ENCODE data around the gene COMMD1.
A peak's percentile ranks its signal among the peaks of the same experiment; 100 is the strongest.
"Not testable (repeated sequence)": the region's sequence is repeated elsewhere in the genome, so short reads cannot be mapped to it uniquely, and the experiment has no call there.

Gene COMMD1

GRCh38 chr2:62038975-62039771 is 133.7 kb downstream of the COMMD1 start:
- no peak overlapping the region for H3K4me3 ChIP-seq (ENCODE audit: low read depth in 1 of 2, low read length in 2 of 2)
- no peaks in the 10 kb centered on the region for H3K36me3 ChIP-seq (ENCODE audit: insufficient read depth, low read length)
- peak; percentile 69 for DNase-seq
- peak overlapping the region; percentile 52 for H3K27ac ChIP-seq (ENCODE audit: low read length)
- H4K20me1 ChIP-seq (ENCODE audit: insufficient read depth, low read length): no peaks in the 10 kb centered on the region
- TF ChIP-seq CTCF (IDR thresholded peaks at IDR 0.05; ENCODE audit: borderline replicate concordance, extremely low read depth, low read length, poor library complexity, severe bottlenecking) (no peak), EZH2 (IDR thresholded peaks at IDR 0.05; ENCODE audit: borderline replicate concordance, low read depth, low read length, severe bottlenecking) (no peak)
- H3K9ac ChIP-seq (ENCODE audit: low read depth, low read length): no peak overlapping the region
- H3K4me2 ChIP-seq (ENCODE audit: insufficient read depth, low read length): no peak overlapping the region
- H3K27me3 ChIP-seq (ENCODE audit: insufficient read depth, low read length, poor library complexity): no peaks in the 10 kb centered on the region
- H3K4me1 ChIP-seq (ENCODE audit: insufficient read depth, low read length): peaks cover 20% of the 10 kb centered on the region
- no peak overlapping the region for H2AFZ ChIP-seq (ENCODE audit: low read depth, low read length)
- ATAC-seq (ENCODE audit: insufficient read depth, low read depth): peak; percentile 98
- no peaks in the 10 kb centered on the region for H3K79me2 ChIP-seq (ENCODE audit: insufficient read depth, low read length)
- H3K9me3 ChIP-seq (ENCODE audit: insufficient read depth, low read length, severe bottlenecking): no peaks in the 10 kb centered on the region

GRCh38 chr2:62040926-62041325 is 135.5 kb downstream of the COMMD1 start:
- DNase-seq (no peak), ATAC-seq (ENCODE audit: insufficient read depth, low read depth) (no peak)
- Histone ChIP-seq H3K4me3 (ENCODE audit: low read depth in 1 of 2, low read length in 2 of 2) (no peak overlapping the region), H2AFZ (ENCODE audit: low read depth, low read length) (no peak overlapping the region), H3K79me2 (ENCODE audit: insufficient read depth, low read length) (no peaks in the 10 kb centered on the region), H3K36me3 (ENCODE audit: insufficient read depth, low read length) (no peaks in the 10 kb centered on the region), H3K9me3 (ENCODE audit: insufficient read depth, low read length, severe bottlenecking) (peaks cover 4% of the 10 kb centered on the region), H3K4me1 (ENCODE audit: insufficient read depth, low read length) (peaks cover 20% of the 10 kb centered on the region), H3K27me3 (ENCODE audit: insufficient read depth, low read length, poor library complexity) (no peaks in the 10 kb centered on the region), H3K4me2 (ENCODE audit: insufficient read depth, low read length) (no peak overlapping the region), H3K27ac (ENCODE audit: low read length) (no peak overlapping the region), H4K20me1 (ENCODE audit: insufficient read depth, low read length) (no peaks in the 10 kb centered on the region), H3K9ac (ENCODE audit: low read depth, low read length) (no peak overlapping the region)
- TF ChIP-seq CTCF (IDR thresholded peaks at IDR 0.05; ENCODE audit: borderline replicate concordance, extremely low read depth, low read length, poor library complexity, severe bottlenecking): no peak
- no peak for TF ChIP-seq EZH2 (IDR thresholded peaks at IDR 0.05; ENCODE audit: borderline replicate concordance, low read depth, low read length, severe bottlenecking)

GRCh38 chr2:62041701-62042385 is 136.4 kb downstream of the COMMD1 start:
- not testable (repeated sequence) for H3K4me2 ChIP-seq (ENCODE audit: insufficient read depth, low read length); H3K27me3 ChIP-seq (ENCODE audit: insufficient read depth, low read length, poor library complexity); DNase-seq; H3K4me3 ChIP-seq (ENCODE audit: low read depth in 1 of 2, low read length in 2 of 2); H2AFZ ChIP-seq (ENCODE audit: low read depth, low read length); H3K27ac ChIP-seq (ENCODE audit: low read length); H3K9me3 ChIP-seq (ENCODE audit: insufficient read depth, low read length, severe bottlenecking); H3K36me3 ChIP-seq (ENCODE audit: insufficient read depth, low read length); H3K9ac ChIP-seq (ENCODE audit: low read depth, low read length); H4K20me1 ChIP-seq (ENCODE audit: insufficient read depth, low read length); ATAC-seq (ENCODE audit: insufficient read depth, low read depth); H3K79me2 ChIP-seq (ENCODE audit: insufficient read depth, low read length)
- H3K4me1 ChIP-seq (ENCODE audit: insufficient read depth, low read length): peaks cover 20% of the 10 kb centered on the region

- Histone ChIP-seq H3K27me3 (ENCODE audit: insufficient read depth, low read length, poor library complexity) (no peaks in the 10 kb centered on the region), H4K20me1 (ENCODE audit: insufficient read depth, low read length) (no peaks in the 10 kb centered on the region), H3K4me3 (ENCODE audit: low read depth in 1 of 2, low read length in 2 of 2) (no peak overlapping the region), H3K27ac (ENCODE audit: low read length) (no peak overlapping the region), H3K36me3 (ENCODE audit: insufficient read depth, low read length) (no peaks in the 10 kb centered on the region), H3K4me2 (ENCODE audit: insufficient read depth, low read length) (no peak overlapping the region), H2AFZ (ENCODE audit: low read depth, low read length) (no peak overlapping the region), H3K4me1 (ENCODE audit: insufficient read depth, low read length) (peaks cover 20% of the 10 kb centered on the region), H3K79me2 (ENCODE audit: insufficient read depth, low read length) (no peaks in the 10 kb centered on the region), H3K9me3 (ENCODE audit: insufficient read depth, low read length, severe bottlenecking) (peaks cover 4% of the 10 kb centered on the region), H3K9ac (ENCODE audit: low read depth, low read length) (no peak overlapping the region)
- ATAC-seq (ENCODE audit: insufficient read depth, low read depth): no peak
- DNase-seq: no peak
- no peak for TF ChIP-seq CTCF (IDR thresholded peaks at IDR 0.05; ENCODE audit: borderline replicate concordance, extremely low read depth, low read length, poor library complexity, severe bottlenecking)
- TF ChIP-seq EZH2 (IDR thresholded peaks at IDR 0.05; ENCODE audit: borderline replicate concordance, low read depth, low read length, severe bottlenecking): no peak
Observed at GRCh38 chr2:62042400-62042799, 136.9 kb downstream of the COMMD1 start.
